Activated naive CD4-positive, alpha-beta T cell treated with anti-CD3 and anti-CD28 coated beads, Interleukin-2, amount 50 U/mL, for 24 hours (primary cell): ENCODE measurements around the gene ARHGEF4.
A peak's percentile ranks its signal among the peaks of the same experiment; 100 is the strongest.
"Not testable (repeated sequence)": the region's sequence is repeated elsewhere in the genome, so short reads cannot be mapped to it uniquely, and the experiment has no call there.

Source experiments
- H3K27ac Mint-ChIP-seq: one replicate; pipeline ENCODE4 v1.8.0; 2021; ENCODE audit warnings: mild to moderate bottlenecking, mixed read lengths
- H3K27me3 Mint-ChIP-seq: one replicate; pipeline ENCODE4 v1.8.0; 2021; ENCODE audit warnings: mixed read lengths
- H3K36me3 Mint-ChIP-seq: one replicate; pipeline ENCODE4 v1.8.0; 2021; ENCODE audit warnings: mixed read lengths
- H3K4me1 Mint-ChIP-seq: one replicate; pipeline ENCODE4 v1.8.0; 2021; ENCODE audit warnings: mixed read lengths
- H3K4me3 Mint-ChIP-seq: one replicate; pipeline ENCODE4 v1.8.0; 2021; ENCODE audit warnings: mild to moderate bottlenecking, mixed read lengths
- H3K9me3 Mint-ChIP-seq: one replicate; pipeline ENCODE4 v1.8.0; 2021; ENCODE audit warnings: mixed read lengths

Gene ARHGEF4

DNA sequence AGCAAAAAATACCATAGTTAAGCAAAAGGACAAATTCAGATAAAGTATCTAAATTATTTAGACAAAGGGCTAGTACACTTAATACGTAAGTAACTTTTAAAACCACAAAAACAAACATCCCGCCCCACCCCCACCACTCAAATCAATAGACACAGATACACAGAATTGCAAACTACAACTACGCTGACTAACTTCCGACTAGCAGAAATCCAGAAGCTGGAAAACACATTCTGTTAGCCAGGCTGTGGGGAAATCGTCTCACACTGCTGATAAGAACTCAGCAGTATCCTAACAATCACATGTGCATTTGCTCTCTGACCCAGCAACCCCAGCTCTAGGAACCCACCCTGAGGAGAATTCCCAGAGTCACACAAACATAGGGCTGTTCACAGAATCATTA, 240.0 kb downstream of the ARHGEF4 start:
- Mint-ChIP-seq H3K27ac (no peak overlapping the region), H3K36me3 (peaks cover 16% of the 10 kb centered on the region), H3K4me3 (no peak overlapping the region), H3K9me3 (no peaks in the 10 kb centered on the region), H3K4me1 (peaks cover 61% of the 10 kb centered on the region), H3K27me3 (no peaks in the 10 kb centered on the region)

DNA sequence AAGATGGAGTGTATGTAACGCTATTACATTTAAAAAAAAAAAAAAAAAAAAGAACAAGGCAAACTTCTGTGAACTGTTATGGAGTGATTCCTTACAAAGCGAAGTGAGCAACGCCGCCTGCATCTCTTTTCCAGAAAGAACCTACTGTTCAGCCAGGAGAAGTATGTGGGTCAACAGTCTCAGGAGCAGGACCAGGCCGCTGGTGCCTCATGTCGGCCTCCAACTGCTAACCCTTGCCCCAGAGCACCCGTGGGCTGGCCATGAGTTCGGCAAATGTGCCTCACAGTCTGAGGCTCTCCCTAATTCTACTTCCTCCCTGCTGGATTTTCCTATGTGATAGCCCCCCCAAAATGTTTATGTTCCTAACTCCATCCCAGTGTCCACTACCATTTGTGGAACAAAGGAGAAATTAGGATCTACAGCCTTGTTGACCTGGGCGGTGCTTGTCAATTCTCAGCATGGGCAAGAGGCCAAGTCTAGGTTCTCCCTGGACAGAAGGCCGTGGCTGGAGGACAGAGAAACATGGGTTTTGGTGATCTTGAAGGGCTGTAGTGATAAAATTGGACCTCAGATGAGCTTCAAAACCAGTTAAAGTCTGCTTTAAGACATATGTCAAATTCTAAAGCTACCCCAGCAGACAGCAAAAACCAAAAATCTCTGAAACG, 240.6 kb downstream of the ARHGEF4 start:
- Mint-ChIP-seq H3K36me3 (peaks cover 13% of the 10 kb centered on the region), H3K27me3 (no peaks in the 10 kb centered on the region), H3K9me3 (no peaks in the 10 kb centered on the region), H3K4me3 (no peak overlapping the region), H3K27ac (no peak overlapping the region), H3K4me1 (peaks cover 63% of the 10 kb centered on the region)

DNA sequence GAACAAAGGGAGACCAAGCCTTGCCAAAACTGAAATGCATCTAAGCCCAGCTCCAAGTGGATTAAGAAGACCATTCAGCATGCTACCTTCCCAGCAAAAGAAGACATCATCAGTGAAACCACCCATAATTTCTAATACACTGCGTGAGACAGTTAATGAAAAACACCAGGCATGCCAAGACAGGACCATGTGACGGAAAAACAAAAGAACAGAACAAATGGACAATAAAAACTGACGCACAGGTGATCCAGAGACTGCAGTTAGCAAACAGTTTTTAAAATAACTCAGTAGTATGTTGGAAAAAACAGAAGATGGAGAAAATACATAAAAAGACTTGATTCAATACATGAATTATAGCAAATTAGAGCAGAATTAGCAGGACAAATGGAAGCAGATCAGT, 241.3 kb downstream of the ARHGEF4 start:
- Mint-ChIP-seq H3K4me1 (peaks cover 63% of the 10 kb centered on the region), H3K4me3 (no peak overlapping the region), H3K36me3 (peaks cover 13% of the 10 kb centered on the region), H3K27me3 (no peaks in the 10 kb centered on the region), H3K9me3 (no peaks in the 10 kb centered on the region), H3K27ac (peak overlapping the region; percentile 11)

DNA sequence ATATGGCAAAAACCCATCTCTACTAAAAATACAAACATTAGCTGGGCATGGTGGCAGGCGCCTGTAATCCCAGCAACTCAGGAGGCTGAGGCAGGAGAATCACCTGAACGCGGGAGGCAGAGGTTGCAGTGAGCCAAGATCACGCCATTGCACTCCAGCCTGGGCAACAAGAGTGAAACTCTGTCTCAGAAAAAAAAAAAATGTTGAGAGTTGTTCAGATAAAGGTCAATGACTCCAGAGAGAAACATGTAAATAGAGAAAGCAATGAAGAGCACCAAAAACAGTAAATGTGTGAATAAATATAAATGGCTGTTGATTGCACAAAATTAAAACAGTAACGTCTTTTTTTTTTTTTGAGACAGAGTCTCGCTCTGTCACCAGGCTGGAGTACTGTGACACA, 243.2 kb downstream of the ARHGEF4 start:
- H3K27me3 Mint-ChIP-seq, H3K9me3 Mint-ChIP-seq, H3K27ac Mint-ChIP-seq, H3K4me3 Mint-ChIP-seq: not testable (repeated sequence)
- H3K36me3 Mint-ChIP-seq, result peaks cover 13% of the 10 kb centered on the region
- H3K4me1 Mint-ChIP-seq, result peaks cover 55% of the 10 kb centered on the region

DNA sequence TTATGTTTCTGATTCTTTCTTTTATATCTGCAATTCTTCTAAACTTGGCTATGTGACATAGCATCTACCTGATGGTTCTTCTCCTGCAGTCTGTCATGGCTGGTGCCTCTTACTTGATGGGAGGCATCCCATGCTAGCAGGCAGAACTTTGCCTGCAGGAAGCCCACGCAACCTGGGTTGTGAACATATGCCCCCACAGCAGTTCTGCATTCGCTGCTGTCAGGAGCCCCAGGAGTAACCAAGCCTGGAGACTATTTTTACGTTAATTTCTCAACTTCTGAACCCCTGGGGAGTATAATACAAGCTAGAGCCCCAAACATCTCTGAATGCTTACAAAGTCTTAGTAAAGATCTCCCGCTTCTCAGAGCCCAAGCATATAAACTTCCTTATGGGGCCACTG, 244.5 kb downstream of the ARHGEF4 start:
- Mint-ChIP-seq H3K27ac (no peak overlapping the region), H3K4me3 (no peak overlapping the region), H3K9me3 (no peaks in the 10 kb centered on the region), H3K4me1 (peaks cover 57% of the 10 kb centered on the region), H3K27me3 (no peaks in the 10 kb centered on the region), H3K36me3 (peaks cover 13% of the 10 kb centered on the region)

DNA sequence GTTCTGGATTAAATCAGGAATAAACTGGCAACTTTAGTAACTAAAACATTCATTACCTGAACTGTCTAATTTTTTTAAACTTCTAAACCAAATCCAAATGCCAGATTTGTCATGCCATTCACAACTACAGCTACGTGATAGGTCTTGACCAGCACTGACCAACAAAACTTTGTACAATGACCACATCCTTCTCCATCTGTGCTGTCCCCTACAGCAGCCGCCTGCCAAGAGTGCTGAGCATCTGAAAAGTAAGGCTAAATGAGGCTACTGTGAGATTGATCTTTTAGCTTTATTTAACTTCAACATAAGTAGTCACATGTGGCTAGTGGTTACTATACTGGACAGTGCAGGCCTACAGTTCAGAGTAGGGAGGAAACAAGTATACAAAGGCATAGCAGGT, 248.9 kb downstream of the ARHGEF4 start:
- H3K27me3 Mint-ChIP-seq, result no peaks in the 10 kb centered on the region
- H3K4me3 Mint-ChIP-seq, result no peak overlapping the region
- H3K4me1 Mint-ChIP-seq, result peaks cover 57% of the 10 kb centered on the region
- peaks cover 10% of the 10 kb centered on the region for H3K36me3 Mint-ChIP-seq
- no peaks in the 10 kb centered on the region for H3K9me3 Mint-ChIP-seq
- H3K27ac Mint-ChIP-seq, result peak overlapping the region; percentile 47

DNA sequence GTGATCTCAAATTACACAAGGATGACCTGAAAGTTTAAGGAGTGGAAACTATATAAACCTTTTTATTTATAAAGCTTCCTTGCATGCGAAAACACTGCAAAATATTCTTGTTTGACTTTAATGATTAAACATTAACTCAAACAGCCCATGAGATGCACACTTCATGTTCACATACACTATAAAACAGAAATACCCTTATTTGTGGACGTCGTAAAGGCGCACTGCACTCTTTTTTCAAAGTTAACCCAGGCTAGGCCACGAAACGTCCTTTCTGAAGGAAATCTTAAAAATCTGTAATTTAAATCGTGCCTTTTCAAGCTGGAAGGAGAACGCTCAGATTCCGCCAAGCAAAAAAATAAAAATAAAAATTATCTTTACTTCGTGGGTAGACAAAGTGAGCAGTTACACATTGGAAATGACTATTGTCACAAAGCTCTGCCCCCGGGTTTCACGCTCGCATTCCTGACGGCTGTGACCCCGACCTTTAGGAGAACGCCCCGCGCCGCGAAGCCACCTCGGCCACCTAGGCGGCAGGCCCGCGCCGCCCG, 255.8 kb downstream of the ARHGEF4 start:
- H3K27me3 Mint-ChIP-seq, result no peaks in the 10 kb centered on the region

DNA sequence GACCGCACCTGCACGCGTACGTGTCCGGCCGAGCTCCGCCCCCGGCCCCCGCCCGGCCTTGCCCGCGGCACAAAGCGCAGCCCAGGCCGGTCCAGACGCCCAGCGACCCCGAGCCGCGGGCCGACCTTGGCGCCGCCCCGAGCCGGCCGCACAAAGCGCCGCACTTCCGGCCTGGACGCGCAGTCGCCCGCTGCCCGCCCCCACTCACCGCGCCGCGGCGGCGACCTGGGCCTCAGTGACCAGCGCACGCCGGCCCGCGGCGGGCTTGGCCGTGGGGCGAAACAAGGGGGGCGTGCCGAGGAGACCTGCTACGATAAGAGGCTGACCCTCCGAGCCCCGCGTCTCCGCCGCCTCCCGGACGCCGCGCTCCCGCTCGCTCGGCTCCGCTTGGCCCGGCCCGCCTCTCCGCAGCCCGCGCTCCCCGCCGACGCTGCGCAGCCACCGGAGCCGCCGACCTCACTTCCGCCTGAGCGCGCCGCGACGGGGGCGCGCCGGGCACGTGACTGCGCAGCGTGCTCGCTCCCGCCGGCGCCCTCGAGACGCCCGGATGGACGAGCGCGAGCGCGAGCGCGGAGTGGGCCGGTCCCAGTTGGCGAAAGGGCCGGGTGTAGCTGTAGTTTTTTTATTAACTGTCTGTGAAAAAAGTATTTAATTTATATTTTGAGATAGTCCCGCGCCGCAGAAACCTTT, 256.4 kb downstream of the ARHGEF4 start, which contains the start of gene FAM168B:
FAM168B (minus strand) TSS at position 455 of the 690 bp plus-strand sequence. CDS start 10,814 bp downstream, outside the sequence.
- H3K27me3 Mint-ChIP-seq, result no peaks in the 10 kb centered on the region
- peaks cover 31% of the 10 kb centered on the region for H3K4me1 Mint-ChIP-seq
- H3K27ac Mint-ChIP-seq, result peak within 1 kb of the TSS; percentile 90
- H3K36me3 Mint-ChIP-seq, result peaks cover 2% of the 10 kb centered on the region
- H3K9me3 Mint-ChIP-seq, result no peaks in the 10 kb centered on the region
- peak within 1 kb of the TSS; percentile 91 for H3K4me3 Mint-ChIP-seq

More for the DNA sequence above, 255.8 kb downstream of the ARHGEF4 start:
- Mint-ChIP-seq H3K4me1 (peaks cover 35% of the 10 kb centered on the region), H3K27ac (peak overlapping the region; percentile 83), H3K4me3 (peak overlapping the region; percentile 89), H3K36me3 (peaks cover 2% of the 10 kb centered on the region), H3K9me3 (no peaks in the 10 kb centered on the region)

DNA sequence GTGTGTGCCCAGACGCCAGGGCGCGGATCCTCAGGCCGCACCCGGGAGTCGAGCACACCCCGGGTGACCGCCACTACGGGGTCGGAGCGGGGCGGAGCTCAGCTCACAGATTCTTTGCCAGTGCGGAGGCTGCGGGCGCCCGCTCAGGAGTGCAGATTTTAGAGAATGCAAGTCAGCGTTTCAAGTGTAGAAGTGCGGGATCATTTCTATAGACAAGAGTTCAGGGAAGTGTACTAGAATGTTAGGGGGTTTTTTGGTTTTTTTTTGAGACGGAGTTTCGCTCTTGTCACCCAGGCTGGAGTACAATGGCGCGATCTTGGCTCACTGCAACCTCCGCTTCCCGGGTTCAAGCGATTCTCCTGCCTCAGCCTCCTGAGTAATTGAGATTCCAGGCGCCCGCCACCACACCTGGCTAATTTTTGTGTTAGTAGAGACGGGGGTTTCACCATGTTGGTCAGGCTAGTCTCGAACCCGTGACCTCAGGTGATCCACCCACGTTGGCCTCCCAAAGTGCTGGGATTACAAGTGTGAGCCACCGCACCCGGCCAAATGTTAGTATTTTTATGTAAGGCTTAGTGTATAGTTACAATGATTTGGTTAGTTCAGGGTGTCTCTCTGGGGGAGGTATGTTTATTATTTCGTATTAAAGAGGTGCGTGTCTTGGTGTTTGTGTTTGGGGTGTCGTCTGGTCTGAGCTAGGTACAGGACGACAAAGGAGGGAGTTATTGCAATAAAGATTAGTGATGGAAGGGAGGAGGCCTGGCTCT, 257.2 kb downstream of the ARHGEF4 start:
- H3K27me3 Mint-ChIP-seq, result no peaks in the 10 kb centered on the region
- H3K9me3 Mint-ChIP-seq, result no peaks in the 10 kb centered on the region
- no peaks in the 10 kb centered on the region for H3K36me3 Mint-ChIP-seq
- peak overlapping the region; percentile 91 for H3K4me3 Mint-ChIP-seq
- H3K27ac Mint-ChIP-seq, result peak overlapping the region; percentile 90
- peaks cover 26% of the 10 kb centered on the region for H3K4me1 Mint-ChIP-seq

DNA sequence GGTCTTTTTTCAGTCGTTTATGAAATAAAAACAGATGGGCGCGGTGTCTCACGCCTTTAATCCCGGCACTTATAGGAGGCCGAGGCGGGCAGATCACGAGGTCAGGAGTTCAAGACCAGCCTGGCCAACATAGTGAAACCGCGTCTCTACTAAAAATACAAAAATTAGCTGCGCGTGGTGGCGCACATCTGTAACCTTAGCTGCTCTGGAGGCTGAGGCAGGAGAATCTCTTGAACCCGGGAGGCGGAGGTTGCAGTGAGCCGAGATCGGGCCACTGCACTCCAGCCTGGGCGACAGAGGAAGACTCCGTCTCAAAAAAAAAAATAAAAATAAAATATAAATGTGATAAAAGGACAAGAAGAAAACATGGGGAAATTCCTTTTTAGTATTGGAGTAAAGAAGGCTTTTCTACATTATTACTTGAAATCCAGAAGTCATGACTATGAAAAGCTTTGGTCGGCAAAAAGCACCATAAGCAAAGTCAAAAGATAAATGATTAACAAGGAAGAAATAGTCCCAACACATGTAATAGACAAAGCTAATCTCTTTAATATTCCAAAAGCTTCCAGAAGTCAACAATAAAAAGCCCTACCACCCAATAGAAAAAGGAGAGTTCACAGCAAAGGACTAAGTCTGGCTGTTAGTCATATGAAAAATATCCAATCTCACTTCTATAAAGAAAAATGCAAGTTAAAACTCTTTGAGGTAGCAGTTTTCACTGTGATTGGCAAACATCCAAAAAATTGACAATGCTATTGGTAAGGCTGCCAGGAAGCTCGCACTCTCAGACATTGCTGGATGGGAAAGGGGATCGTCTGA, 258.0 kb downstream of the ARHGEF4 start:
- no peaks in the 10 kb centered on the region for H3K27me3 Mint-ChIP-seq
- no peaks in the 10 kb centered on the region for H3K9me3 Mint-ChIP-seq
- H3K4me3 Mint-ChIP-seq, result peak overlapping the region; percentile 91
- H3K27ac Mint-ChIP-seq, result peak overlapping the region; percentile 90
- peaks cover 21% of the 10 kb centered on the region for H3K4me1 Mint-ChIP-seq
- no peaks in the 10 kb centered on the region for H3K36me3 Mint-ChIP-seq
